ENCODE measurements around the gene PHF21B.

DNA sequence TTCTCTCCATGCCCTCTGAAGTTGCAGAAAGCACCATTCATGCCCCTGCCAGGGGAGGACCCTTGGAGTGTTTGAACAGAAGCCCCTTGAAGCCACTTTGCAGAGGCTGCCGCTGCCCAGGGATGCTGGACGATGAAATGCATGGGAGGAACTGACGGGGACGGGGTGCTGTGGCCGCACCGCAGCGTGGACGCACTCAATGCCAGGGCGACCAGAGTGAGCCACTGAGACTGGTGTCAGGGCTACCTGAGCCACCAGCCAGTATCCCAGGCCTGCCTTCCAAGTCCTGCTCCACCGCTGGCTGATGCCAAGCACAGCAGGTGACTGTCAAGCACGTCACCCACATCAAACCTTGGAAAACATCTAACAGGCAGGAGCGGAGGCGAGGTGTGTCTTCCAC, 17.6 kb downstream of the PHF21B start:
- TF ChIP-seq, protein P1, sequence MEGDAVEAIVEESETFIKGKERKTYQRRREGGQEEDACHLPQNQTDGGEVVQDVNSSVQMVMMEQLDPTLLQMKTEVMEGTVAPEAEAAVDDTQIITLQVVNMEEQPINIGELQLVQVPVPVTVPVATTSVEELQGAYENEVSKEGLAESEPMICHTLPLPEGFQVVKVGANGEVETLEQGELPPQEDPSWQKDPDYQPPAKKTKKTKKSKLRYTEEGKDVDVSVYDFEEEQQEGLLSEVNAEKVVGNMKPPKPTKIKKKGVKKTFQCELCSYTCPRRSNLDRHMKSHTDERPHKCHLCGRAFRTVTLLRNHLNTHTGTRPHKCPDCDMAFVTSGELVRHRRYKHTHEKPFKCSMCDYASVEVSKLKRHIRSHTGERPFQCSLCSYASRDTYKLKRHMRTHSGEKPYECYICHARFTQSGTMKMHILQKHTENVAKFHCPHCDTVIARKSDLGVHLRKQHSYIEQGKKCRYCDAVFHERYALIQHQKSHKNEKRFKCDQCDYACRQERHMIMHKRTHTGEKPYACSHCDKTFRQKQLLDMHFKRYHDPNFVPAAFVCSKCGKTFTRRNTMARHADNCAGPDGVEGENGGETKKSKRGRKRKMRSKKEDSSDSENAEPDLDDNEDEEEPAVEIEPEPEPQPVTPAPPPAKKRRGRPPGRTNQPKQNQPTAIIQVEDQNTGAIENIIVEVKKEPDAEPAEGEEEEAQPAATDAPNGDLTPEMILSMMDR (conservative IDR thresholded peaks at IDR 0.05 in 1 of 2, IDR thresholded peaks at IDR 0.05 in 1 of 2; ENCODE audit: extremely low read depth in 1 of 2, insufficient read depth in 1 of 2, low read depth in 1 of 2, low read length in 2 of 2) = no peak
- TF ChIP-seq EZH2 (IDR thresholded peaks at IDR 0.05; ENCODE audit: borderline replicate concordance, low read length) = no peak
